ENCODE measurements around the gene LRRC17. TPM values are rescaled to one million over a fixed set of nuclear protein-coding genes. Genes with fewer than 3 reads are reported as not detected.
"Not testable (repeated sequence)": the region's sequence is repeated elsewhere in the genome, so short reads cannot be mapped to it uniquely, and the experiment has no call there.

LRRC17 gene
- total RNA-seq, 2 experiments from 2014 or later: not detected

GRCh38 chr7:102944241-102944640 lies 31.4 kb downstream of the LRRC17 start:
- Mint-ChIP-seq H3K27me3 (no peaks in the 10 kb centered on the region), H3K36me3 (no peaks in the 10 kb centered on the region), H3K4me1 (no peaks in the 10 kb centered on the region), H3K4me3 (no peak overlapping the region), H3K27ac (no peak overlapping the region), H3K9me3 (no peaks in the 10 kb centered on the region)
- no peak for DNase-seq

DNA sequence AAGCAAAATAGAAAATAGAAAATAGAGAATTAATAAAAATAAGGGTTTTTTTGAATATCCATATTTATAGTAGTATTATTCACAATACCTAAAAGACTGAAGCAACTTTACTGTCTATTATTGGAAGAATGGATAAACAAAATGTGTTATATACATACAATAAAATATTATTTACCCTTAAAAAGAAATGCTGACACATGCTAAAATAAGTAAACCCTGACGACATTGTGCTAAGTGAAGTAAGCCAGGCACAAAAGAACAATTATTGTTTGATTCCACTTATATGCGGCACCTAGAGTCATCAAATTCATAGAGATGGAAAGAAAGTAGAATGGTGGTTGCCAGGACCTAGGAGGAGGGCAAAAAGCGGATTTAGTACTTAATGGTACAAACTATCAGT lies 39.0 kb downstream of the LRRC17 start:
- H3K27me3 Mint-ChIP-seq: no peaks in the 10 kb centered on the region
- H3K36me3 Mint-ChIP-seq: peaks cover 19% of the 10 kb centered on the region
- no peaks in the 10 kb centered on the region for H3K4me1 Mint-ChIP-seq
- DNase-seq: no peak
- H3K4me3 Mint-ChIP-seq: no peak overlapping the region
- peaks cover 27% of the 10 kb centered on the region for H3K9me3 Mint-ChIP-seq
- H3K27ac Mint-ChIP-seq: no peak overlapping the region

DNA sequence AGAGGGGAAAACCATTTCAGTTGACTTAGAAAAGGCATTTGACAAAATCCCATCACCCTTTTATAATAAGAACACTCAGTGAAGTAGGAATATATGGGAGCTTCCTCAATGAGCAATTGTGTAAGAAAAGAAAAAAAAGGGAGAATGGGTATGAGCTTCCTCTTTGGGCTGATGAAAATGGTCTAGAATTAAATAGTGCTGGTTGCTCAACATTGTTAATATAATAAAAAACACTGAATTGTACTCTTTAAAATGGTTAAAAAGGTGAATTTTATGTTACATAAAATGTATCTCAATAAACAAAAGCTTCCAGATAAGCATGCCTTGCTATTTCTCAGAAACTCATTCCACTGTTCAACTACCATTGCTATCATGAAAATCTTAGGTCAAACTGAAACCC lies 40.6 kb downstream of the LRRC17 start:
- no peaks in the 10 kb centered on the region for H3K4me1 Mint-ChIP-seq
- peaks cover 22% of the 10 kb centered on the region for H3K36me3 Mint-ChIP-seq
- H3K4me3 Mint-ChIP-seq: no peak overlapping the region
- no peaks in the 10 kb centered on the region for H3K27me3 Mint-ChIP-seq
- H3K27ac Mint-ChIP-seq: no peak overlapping the region
- no peak for DNase-seq
- peaks cover 27% of the 10 kb centered on the region for H3K9me3 Mint-ChIP-seq

GRCh38 chr7:102954359-102954758 lies 41.6 kb downstream of the LRRC17 start:
- Mint-ChIP-seq H3K36me3 (peaks cover 22% of the 10 kb centered on the region), H3K9me3 (peaks cover 27% of the 10 kb centered on the region)
- H3K27me3 Mint-ChIP-seq, H3K4me3 Mint-ChIP-seq, H3K27ac Mint-ChIP-seq, H3K4me1 Mint-ChIP-seq, DNase-seq: not testable (repeated sequence)

GRCh38 chr7:102958004-102958403 lies 45.2 kb downstream of the LRRC17 start:
- Mint-ChIP-seq H3K36me3 (peaks cover 29% of the 10 kb centered on the region), H3K9me3 (peaks cover 25% of the 10 kb centered on the region)
- H3K27ac Mint-ChIP-seq, H3K27me3 Mint-ChIP-seq, H3K4me1 Mint-ChIP-seq, H3K4me3 Mint-ChIP-seq, DNase-seq: not testable (repeated sequence)

- H3K4me1 Mint-ChIP-seq, H3K36me3 Mint-ChIP-seq, DNase-seq, H3K27ac Mint-ChIP-seq, H3K4me3 Mint-ChIP-seq, H3K27me3 Mint-ChIP-seq, H3K9me3 Mint-ChIP-seq: not testable (repeated sequence)
Measured at GRCh38 chr7:102961993-102962392, 49.2 kb downstream of the LRRC17 start.

- H3K27me3 Mint-ChIP-seq: no peaks in the 10 kb centered on the region
- H3K4me1 Mint-ChIP-seq: no peaks in the 10 kb centered on the region
- H3K36me3 Mint-ChIP-seq: peaks cover 7% of the 10 kb centered on the region
- peaks cover 2% of the 10 kb centered on the region for H3K9me3 Mint-ChIP-seq
- H3K4me3 Mint-ChIP-seq: no peak overlapping the region
- DNase-seq: no peak
- no peak overlapping the region for H3K27ac Mint-ChIP-seq
Measured at GRCh38 chr7:102966465-102966864, 53.7 kb downstream of the LRRC17 start.

- Mint-ChIP-seq H3K27me3 (no peaks in the 10 kb centered on the region), H3K27ac (no peak overlapping the region), H3K4me1 (no peaks in the 10 kb centered on the region), H3K4me3 (no peak overlapping the region), H3K36me3 (no peaks in the 10 kb centered on the region), H3K9me3 (peaks cover 2% of the 10 kb centered on the region)
- no peak for DNase-seq
Measured at GRCh38 chr7:102967798-102968197, 55.0 kb downstream of the LRRC17 start.

- no peaks in the 10 kb centered on the region for H3K4me1 Mint-ChIP-seq
- H3K4me3 Mint-ChIP-seq: no peak overlapping the region
- no peaks in the 10 kb centered on the region for H3K36me3 Mint-ChIP-seq
- DNase-seq: no peak
- H3K27ac Mint-ChIP-seq: no peak overlapping the region
- no peaks in the 10 kb centered on the region for H3K27me3 Mint-ChIP-seq
- no peaks in the 10 kb centered on the region for H3K9me3 Mint-ChIP-seq
Measured at GRCh38 chr7:102973096-102973802, 60.4 kb downstream of the LRRC17 start.

- Mint-ChIP-seq H3K4me1 (no peaks in the 10 kb centered on the region), H3K27ac (no peak overlapping the region), H3K36me3 (no peaks in the 10 kb centered on the region), H3K9me3 (no peaks in the 10 kb centered on the region), H3K4me3 (no peak overlapping the region), H3K27me3 (no peaks in the 10 kb centered on the region)
- DNase-seq: no peak
Measured at GRCh38 chr7:102974366-102975236, 61.8 kb downstream of the LRRC17 start.

GRCh38 chr7:102975854-102976253 lies 63.1 kb downstream of the LRRC17 start:
- Mint-ChIP-seq H3K4me3 (no peak overlapping the region), H3K4me1 (no peaks in the 10 kb centered on the region), H3K9me3 (no peaks in the 10 kb centered on the region), H3K36me3 (no peaks in the 10 kb centered on the region), H3K27me3 (no peaks in the 10 kb centered on the region), H3K27ac (no peak overlapping the region)
- no peak for DNase-seq

- Mint-ChIP-seq H3K4me1 (no peaks in the 10 kb centered on the region), H3K9me3 (no peaks in the 10 kb centered on the region), H3K36me3 (no peaks in the 10 kb centered on the region), H3K4me3 (no peak overlapping the region), H3K27me3 (no peaks in the 10 kb centered on the region), H3K27ac (no peak overlapping the region)
- no peak for DNase-seq
Measured at GRCh38 chr7:102976493-102976892, 63.7 kb downstream of the LRRC17 start.

- not testable (repeated sequence) for H3K27me3 Mint-ChIP-seq, H3K9me3 Mint-ChIP-seq, H3K27ac Mint-ChIP-seq
Measured at GRCh38 chr7:102977586-102977985, 64.8 kb downstream of the LRRC17 start.

GRCh38 chr7:102978284-102978683 lies 65.5 kb downstream of the LRRC17 start:
- H3K4me1 Mint-ChIP-seq: no peaks in the 10 kb centered on the region
- DNase-seq: no peak
- no peaks in the 10 kb centered on the region for H3K36me3 Mint-ChIP-seq
- no peak overlapping the region for H3K27ac Mint-ChIP-seq
- no peaks in the 10 kb centered on the region for H3K27me3 Mint-ChIP-seq
- no peaks in the 10 kb centered on the region for H3K9me3 Mint-ChIP-seq
- no peak overlapping the region for H3K4me3 Mint-ChIP-seq

More at GRCh38 chr7:102977586-102977985, 64.8 kb downstream of the LRRC17 start:
- H3K4me1 Mint-ChIP-seq, H3K36me3 Mint-ChIP-seq, DNase-seq, H3K4me3 Mint-ChIP-seq: not testable (repeated sequence)

- Mint-ChIP-seq H3K36me3 (no peaks in the 10 kb centered on the region), H3K4me1 (no peaks in the 10 kb centered on the region)
- DNase-seq: no peak
Measured at GRCh38 chr7:102979670-102980069, 66.9 kb downstream of the LRRC17 start.

DNA sequence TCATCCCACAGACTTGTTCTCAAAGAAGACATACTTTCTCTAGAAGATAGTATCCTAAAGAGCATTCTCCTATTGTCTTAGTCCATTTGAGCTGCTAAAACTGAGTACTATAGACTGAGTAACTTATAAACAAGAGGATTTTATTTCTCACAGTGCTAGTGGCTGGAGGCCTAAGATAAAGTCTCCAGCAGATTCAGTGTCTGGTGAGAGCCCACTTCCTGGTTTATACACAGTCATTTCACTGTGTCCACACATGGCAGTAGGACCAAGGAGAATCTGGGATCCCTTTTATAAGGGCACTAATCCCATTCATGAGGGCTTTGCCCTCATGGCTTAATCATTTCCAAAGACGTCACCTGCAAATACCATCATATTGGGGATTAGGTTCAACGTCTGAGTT lies 68.7 kb downstream of the LRRC17 start:
- Mint-ChIP-seq H3K27me3 (no peaks in the 10 kb centered on the region), H3K4me1 (no peaks in the 10 kb centered on the region), H3K4me3 (no peak overlapping the region), H3K9me3 (no peaks in the 10 kb centered on the region), H3K36me3 (no peaks in the 10 kb centered on the region), H3K27ac (no peak overlapping the region)
- no peak for DNase-seq

More at GRCh38 chr7:102979670-102980069, 66.9 kb downstream of the LRRC17 start:
- Mint-ChIP-seq H3K27ac (no peak overlapping the region), H3K4me3 (no peak overlapping the region), H3K9me3 (no peaks in the 10 kb centered on the region), H3K27me3 (no peaks in the 10 kb centered on the region)
